ENCODE results near the gene CALN1.

DNA sequence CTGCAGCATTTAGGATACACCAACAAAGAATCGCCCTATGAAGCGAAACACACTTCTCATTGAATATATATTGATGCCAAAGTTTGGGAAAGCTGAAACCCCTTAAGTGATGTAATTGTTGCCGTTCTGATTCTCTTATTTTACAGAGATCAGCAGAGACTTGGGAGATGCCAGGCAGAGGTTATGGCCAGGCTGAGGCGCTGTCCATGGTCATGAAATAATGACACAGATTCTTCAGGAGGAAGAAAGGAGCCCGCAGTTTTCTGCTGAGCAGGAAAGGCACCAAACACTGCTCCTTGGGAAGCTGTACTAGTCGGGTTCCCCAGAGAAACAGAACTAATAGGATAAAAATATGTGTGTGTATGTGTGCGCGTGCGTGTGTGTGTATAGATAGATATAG is 566.0 kb downstream of the CALN1 start:
- TF ChIP-seq YY1 (IDR thresholded peaks at IDR 0.05; ENCODE audit: insufficient read depth, insufficient read length) (no peak), ZNF274 (IDR thresholded peaks at IDR 0.05; ENCODE audit: low read depth, low read length) (no peak)
